HUES48 (cell line): Measurements from ENCODE around the gene NEGR1.

Experiments
- H3K27ac ChIP-seq: one replicate; pipeline ENCODE4 v1.7.0; 2013; ENCODE audit warnings: low read depth, low read length, inconsistent platforms
- H3K27me3 ChIP-seq: 2 replicates; pipeline ENCODE4 v1.6.1; 2013; ENCODE audit warnings: mild to moderate bottlenecking, low read length; ENCODE audit not compliant: control insufficient read depth, insufficient read depth
- H3K36me3 ChIP-seq: 2 replicates; pipeline ENCODE4 v1.6.1; 2013; ENCODE audit warnings: low read length; ENCODE audit not compliant: control insufficient read depth, insufficient read depth
- H3K4me1 ChIP-seq: 2 replicates; pipeline ENCODE4 v1.6.1; 2013; ENCODE audit warnings: mild to moderate bottlenecking, low read length; ENCODE audit not compliant: control insufficient read depth, insufficient read depth
- H3K4me3 ChIP-seq: 2 replicates; pipeline ENCODE4 v1.5.1; 2013; ENCODE audit warnings: mild to moderate bottlenecking, low read depth, low read length
- H3K9ac ChIP-seq: 2 replicates; pipeline ENCODE4 v1.6.1; 2013; ENCODE audit warnings: mild to moderate bottlenecking, low read depth, low read length, moderate library complexity
- H3K9me3 ChIP-seq: 2 replicates; pipeline ENCODE4 v1.6.1; 2013; ENCODE audit warnings: low read length; ENCODE audit not compliant: control insufficient read depth, insufficient read depth

Gene NEGR1

DNA sequence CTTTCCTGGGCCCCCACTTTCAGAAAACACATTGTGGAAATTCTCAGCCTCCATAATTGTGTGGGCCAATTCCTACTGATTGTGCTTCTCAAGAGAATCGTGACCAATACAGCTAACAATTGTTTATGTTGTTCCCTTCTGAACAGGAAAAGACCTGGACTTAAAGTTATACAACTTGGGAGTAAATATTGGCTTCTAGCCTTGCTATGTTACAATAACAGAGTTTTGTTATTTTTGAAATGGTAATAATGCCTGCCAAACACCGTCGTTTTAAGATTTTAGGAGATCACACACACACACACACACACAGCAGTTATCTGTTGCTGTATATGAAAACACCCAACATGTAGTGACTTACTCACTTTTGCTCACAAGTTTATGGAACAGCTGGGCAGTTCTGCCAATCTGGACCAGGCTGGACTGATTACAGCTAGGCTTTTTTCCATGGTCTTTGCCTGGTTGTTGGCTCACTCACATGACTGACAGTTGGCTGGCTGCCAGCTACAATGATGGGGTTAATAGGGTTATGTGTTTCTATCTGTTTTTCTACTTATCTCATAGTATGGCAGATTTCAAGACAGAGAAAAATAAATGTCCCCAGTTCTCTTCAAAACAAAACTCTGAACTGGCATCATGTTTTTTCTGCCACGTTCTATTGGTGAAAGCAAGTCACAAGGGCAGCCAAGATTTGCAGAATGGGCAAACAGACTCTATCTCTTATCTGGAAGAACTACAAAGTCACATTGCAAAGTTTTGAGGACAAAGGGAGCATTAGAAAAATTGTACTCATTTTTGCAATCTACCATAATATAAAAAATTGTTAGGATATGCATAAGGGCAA is 447.5 kb downstream of the NEGR1 start:
- Histone ChIP-seq H3K9ac (no peak overlapping the region), H3K27ac (no peak overlapping the region), H3K27me3 (no peaks in the 10 kb centered on the region), H3K4me1 (peaks cover 15% of the 10 kb centered on the region), H3K9me3 (no peaks in the 10 kb centered on the region), H3K36me3 (no peaks in the 10 kb centered on the region), H3K4me3 (no peak overlapping the region)

DNA sequence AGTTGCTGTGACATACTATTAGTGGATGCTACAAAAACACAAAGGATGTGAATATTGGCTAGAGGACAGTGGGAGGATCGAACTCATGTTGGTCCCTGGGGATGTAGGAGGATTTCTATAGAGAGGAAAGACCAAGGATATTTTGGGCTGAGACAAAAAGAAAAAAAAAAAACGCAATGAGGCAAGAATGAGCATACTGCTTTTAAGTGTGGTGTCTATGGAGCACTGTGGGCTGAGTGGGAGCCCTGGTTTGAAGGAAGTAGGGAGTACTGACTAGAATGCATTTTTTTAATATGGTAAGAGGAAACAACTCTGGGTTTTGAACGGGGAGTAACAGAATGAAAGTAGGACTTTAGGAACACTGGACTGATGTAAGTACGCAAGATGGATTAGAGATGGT is 450.7 kb downstream of the NEGR1 start:
- no peak overlapping the region for H3K4me3 ChIP-seq
- no peaks in the 10 kb centered on the region for H3K9me3 ChIP-seq
- H3K36me3 ChIP-seq: no peaks in the 10 kb centered on the region
- no peaks in the 10 kb centered on the region for H3K27me3 ChIP-seq
- H3K4me1 ChIP-seq: peaks cover 16% of the 10 kb centered on the region
- no peak overlapping the region for H3K27ac ChIP-seq
- no peak overlapping the region for H3K9ac ChIP-seq

DNA sequence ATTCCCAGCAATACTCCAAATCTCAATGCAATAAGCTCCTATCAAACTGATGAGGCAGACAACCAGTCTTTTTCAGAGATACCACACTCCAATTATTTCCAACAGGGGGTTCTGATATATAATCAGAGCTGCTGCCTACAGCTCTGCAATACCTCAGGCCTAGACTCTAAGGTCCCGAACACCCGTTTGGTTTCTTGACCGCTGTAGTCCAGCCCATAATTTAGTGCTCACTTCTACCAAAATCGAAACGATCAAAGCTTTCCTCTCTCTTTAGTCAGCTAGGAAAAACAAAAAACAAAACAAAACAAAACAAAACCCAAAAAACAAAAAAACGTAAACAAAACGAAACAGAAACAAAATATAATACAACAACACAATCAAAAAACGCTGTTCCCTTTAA is 453.0 kb downstream of the NEGR1 start:
- Histone ChIP-seq H3K9me3 (no peaks in the 10 kb centered on the region), H3K4me3 (no peak overlapping the region), H3K36me3 (no peaks in the 10 kb centered on the region), H3K27ac (no peak overlapping the region), H3K27me3 (no peaks in the 10 kb centered on the region), H3K4me1 (peaks cover 26% of the 10 kb centered on the region), H3K9ac (no peak overlapping the region)

DNA sequence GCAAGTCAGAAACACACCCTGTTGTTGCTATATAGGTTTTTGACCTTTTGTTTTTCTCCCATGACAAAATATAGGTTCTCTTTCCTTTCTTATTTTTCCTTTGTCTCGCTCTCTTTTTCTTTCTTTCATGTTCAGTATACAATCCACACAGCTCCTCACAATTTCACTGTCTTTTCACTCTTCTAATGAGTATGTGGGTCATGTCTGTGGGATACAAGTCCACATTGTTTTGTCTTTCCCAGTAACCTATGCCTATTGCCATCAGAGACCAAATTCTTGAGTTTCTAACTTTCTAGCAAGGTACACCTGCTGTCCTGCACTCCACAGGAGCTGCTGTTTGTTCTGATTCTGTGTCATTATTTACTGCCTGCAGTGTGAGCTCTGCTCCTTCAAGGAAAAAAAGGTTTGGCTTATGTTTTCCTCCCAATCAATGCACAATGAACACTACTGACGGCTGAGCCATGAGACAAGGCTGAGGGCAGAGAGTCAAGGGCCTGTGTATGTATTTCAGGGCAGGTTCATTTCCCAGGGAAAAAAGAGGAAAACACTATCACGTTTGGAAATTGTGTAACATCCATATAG is 453.8 kb downstream of the NEGR1 start:
- no peaks in the 10 kb centered on the region for H3K27me3 ChIP-seq
- H3K27ac ChIP-seq: no peak overlapping the region
- no peaks in the 10 kb centered on the region for H3K9me3 ChIP-seq
- peaks cover 26% of the 10 kb centered on the region for H3K4me1 ChIP-seq
- no peaks in the 10 kb centered on the region for H3K36me3 ChIP-seq
- H3K4me3 ChIP-seq: no peak overlapping the region
- H3K9ac ChIP-seq: no peak overlapping the region; the same call in 1 of the 2 replicates

DNA sequence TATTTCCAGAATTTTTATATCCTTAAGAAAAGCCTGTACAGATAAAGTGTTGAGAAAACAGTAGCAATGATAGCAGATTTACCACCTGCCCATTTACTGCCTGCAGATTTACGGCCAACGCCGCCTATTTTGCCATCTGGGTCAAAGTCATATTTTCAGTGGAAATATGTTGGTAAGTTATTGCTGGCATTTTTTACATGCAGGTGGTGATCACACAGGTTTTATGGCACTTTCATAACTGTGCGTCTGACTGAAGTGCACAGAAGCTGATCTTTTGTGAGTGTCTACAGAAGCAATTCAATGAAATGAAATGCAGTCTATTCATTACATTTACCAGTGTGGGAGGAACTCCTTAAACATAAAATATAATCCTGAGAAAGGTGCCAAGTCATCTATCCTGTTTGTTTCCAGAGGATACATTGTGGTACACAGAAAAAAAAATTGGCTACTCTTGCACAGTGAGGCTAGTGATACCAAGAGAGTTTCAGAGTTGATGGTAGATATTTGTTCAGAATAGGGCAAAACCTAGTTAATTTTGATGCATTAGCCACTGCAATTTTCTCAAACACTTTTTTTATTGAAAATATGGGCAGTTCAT is 458.5 kb downstream of the NEGR1 start:
- Histone ChIP-seq H3K9me3 (no peaks in the 10 kb centered on the region), H3K9ac (no peak overlapping the region), H3K27me3 (no peaks in the 10 kb centered on the region), H3K36me3 (no peaks in the 10 kb centered on the region), H3K4me1 (peaks cover 25% of the 10 kb centered on the region), H3K27ac (no peak overlapping the region), H3K4me3 (no peak overlapping the region)

DNA sequence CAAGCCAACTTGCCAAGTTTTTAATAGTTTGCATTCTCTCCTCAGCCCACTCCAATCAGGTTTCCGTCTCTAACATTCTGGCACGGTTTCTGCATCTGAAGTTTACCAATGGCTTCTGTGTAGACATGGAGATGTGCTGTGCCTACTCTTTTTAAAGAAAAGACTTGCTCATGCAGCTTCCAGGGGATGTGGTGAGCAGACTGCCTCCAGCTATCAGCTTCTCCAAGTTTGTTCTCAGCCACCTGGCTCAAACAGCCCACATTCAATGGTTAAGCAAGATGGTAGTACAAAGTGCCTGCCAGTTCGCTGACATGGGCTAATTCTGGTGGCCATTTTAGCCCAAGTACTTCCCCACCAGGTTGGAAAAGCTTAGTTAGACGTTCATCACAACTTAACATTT is 465.3 kb downstream of the NEGR1 start:
- H3K4me3 ChIP-seq: no peak overlapping the region

DNA sequence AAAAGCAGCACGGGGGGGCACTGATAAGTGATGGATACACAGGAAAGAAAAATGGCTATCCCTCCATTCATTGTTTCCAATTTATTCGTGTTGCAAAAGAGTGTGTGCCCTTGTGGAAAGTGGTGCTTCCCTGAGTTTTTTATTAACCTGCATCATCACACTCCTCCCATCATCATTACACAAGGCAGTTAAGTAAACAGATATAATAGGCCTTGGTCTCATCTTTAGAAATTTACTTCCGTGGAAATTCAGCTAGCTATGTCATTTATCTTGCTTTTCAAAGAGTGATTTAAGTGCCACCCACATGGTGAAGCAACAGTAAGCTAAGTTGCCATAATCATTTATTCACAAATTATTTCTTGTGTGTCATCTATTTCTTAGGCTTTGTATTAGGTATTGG is 473.3 kb downstream of the NEGR1 start:
- no peaks in the 10 kb centered on the region for H3K36me3 ChIP-seq
- no peak overlapping the region for H3K9ac ChIP-seq
- H3K27ac ChIP-seq: no peak overlapping the region

More for the DNA sequence above, 465.3 kb downstream of the NEGR1 start:
- Histone ChIP-seq H3K27ac (no peak overlapping the region), H3K9me3 (no peaks in the 10 kb centered on the region), H3K4me1 (no peaks in the 10 kb centered on the region), H3K9ac (no peak overlapping the region), H3K27me3 (no peaks in the 10 kb centered on the region), H3K36me3 (no peaks in the 10 kb centered on the region)

DNA sequence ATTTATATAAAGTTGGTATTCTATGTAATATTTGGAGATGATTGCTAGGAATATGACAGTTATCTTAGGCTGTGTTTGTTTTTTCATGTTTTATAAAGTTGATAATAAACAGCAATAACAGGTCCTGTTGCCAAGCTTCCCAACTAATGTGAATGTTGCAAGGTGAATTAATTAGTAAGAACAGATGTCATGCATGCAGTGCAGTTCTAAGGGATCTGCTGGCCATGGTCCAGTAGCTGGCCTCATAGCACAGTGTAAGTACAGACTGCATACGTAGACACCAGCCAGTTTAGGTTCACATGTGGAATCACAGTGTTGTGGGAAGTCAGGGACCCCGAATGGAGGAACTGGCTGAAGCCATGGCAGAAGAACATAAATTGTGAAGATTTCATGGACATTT is 478.2 kb downstream of the NEGR1 start:
- Histone ChIP-seq H3K27me3 (no peaks in the 10 kb centered on the region), H3K27ac (no peak overlapping the region), H3K4me3 (no peak overlapping the region), H3K36me3 (no peaks in the 10 kb centered on the region), H3K9ac (no peak overlapping the region), H3K4me1 (no peaks in the 10 kb centered on the region), H3K9me3 (no peaks in the 10 kb centered on the region; the same call in 1 of the 2 replicates)

More for the DNA sequence above, 473.3 kb downstream of the NEGR1 start:
- Histone ChIP-seq H3K4me1 (no peaks in the 10 kb centered on the region), H3K4me3 (no peak overlapping the region), H3K27me3 (no peaks in the 10 kb centered on the region), H3K9me3 (no peaks in the 10 kb centered on the region; the same call in 1 of the 2 replicates)

DNA sequence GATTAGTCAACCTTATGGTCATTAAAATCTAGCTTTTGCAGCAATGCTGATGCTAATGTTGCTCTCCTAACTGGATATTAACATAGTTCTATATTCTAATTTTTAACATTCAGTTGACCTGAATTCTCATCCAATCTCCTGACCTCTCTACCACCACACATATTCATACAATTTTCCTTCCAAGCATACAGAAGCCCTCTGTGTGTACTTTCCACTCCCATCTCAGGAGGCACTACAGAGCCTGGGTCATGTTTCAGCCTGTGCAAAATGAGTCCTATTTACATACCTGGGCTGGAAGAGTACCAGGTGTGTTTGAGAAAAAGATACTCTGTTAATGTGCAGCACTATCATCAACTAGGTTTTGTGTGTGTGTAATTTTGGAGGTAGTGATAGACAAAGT is 486.3 kb downstream of the NEGR1 start:
- H3K36me3 ChIP-seq: no peaks in the 10 kb centered on the region
- no peak overlapping the region for H3K4me3 ChIP-seq
- no peaks in the 10 kb centered on the region for H3K9me3 ChIP-seq
- H3K27ac ChIP-seq: no peak overlapping the region
- H3K27me3 ChIP-seq: no peaks in the 10 kb centered on the region
- no peak overlapping the region for H3K9ac ChIP-seq
- no peaks in the 10 kb centered on the region for H3K4me1 ChIP-seq

DNA sequence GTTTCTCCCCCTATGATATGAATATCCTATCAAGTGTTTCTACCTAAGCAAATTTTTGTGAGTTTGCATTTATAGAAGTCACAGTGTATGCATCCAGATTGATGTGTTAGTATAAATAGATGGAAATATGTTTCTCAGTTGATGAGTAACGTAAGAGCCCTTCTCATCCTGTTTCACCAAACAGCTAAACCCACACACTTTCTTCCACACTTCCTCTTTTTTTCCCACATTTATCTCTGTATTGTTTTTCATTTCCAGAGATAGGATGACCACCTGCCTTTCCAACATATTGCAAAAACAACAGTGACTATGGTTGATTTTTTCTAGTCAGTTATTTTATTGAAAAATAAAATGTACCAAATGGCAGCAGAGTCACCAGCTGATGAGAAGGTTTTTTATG is 490.1 kb downstream of the NEGR1 start:
- no peaks in the 10 kb centered on the region for H3K4me1 ChIP-seq
- no peak overlapping the region for H3K4me3 ChIP-seq
- no peaks in the 10 kb centered on the region for H3K27me3 ChIP-seq
- no peak overlapping the region for H3K27ac ChIP-seq
- H3K9ac ChIP-seq: no peak overlapping the region
- H3K36me3 ChIP-seq: no peaks in the 10 kb centered on the region
- H3K9me3 ChIP-seq: no peaks in the 10 kb centered on the region

DNA sequence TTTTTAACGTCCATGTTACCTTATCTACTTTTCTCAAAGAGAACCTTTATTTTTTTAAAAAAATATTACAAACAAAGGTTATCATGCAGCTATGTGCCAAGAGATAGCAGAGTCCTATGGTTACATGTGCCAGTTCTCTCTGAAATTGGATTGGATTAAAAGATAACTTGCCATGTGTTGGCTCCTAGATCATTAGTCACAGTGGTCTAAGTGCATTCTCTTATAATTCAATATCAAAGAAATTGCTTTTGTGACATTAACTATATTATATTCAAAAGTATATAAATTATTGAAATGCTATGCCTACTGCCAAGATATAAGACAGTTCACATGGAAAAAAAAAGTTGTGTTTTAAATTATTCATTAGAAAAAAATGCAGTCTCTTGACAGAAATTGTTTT is 494.2 kb downstream of the NEGR1 start:
- H3K36me3 ChIP-seq: no peaks in the 10 kb centered on the region
- H3K27me3 ChIP-seq: no peaks in the 10 kb centered on the region
- H3K9me3 ChIP-seq: no peaks in the 10 kb centered on the region
- no peak overlapping the region for H3K4me3 ChIP-seq
- H3K27ac ChIP-seq: no peak overlapping the region
- H3K4me1 ChIP-seq: no peaks in the 10 kb centered on the region
- no peak overlapping the region for H3K9ac ChIP-seq
